ENCODE measurements around the gene FCF1. TPM values are rescaled to one million over a fixed set of nuclear protein-coding genes. Genes with fewer than 3 reads are reported as not detected.

The FCF1 gene
- total and polyA plus RNA-seq, 4 donors = 7.6 to 41.2 (median 38.6) TPM

GRCh38 chr14:74710480-74710879, 2.5 kb upstream of the FCF1 start:
- no peak for TF ChIP-seq CTCF (IDR thresholded peaks at IDR 0.05; ENCODE audit: control extremely low read depth, extremely low read depth)
- Histone ChIP-seq H3K4me1 (ENCODE audit: control insufficient read depth in 5 of 5, insufficient read depth in 5 of 5, low read length in 5 of 5) (peaks cover 0 to 17% (median 5%) of the 10 kb centered on the region in 5 donors), H3K36me3 (ENCODE audit: control insufficient read depth in 4 of 4, insufficient read depth in 4 of 4, low read length in 4 of 4) (peaks cover 0 to 3% (median under 1%) of the 10 kb centered on the region in 4 donors), H3K27me3 (ENCODE audit: control insufficient read depth in 3 of 3, insufficient read depth in 3 of 3, low read length in 2 of 3) (no peaks in the 10 kb centered on the region), H3K9me3 (ENCODE audit: control insufficient read depth in 4 of 4, insufficient read depth in 3 of 4, low read length in 3 of 4) (no peaks in the 10 kb centered on the region), H3K4me3 (no peak overlapping the region), H3K27ac (ENCODE audit: low read depth in 1 of 2, low read length in 1 of 2) (no peak overlapping the region), H3K9ac (ENCODE audit: insufficient read depth in 1 of 2, low read length in 2 of 2) (no peak overlapping the region)
- ATAC-seq (ENCODE audit: insufficient read depth, low FRiP score) (no peak), DNase-seq (no peak)
- WGBS, 2 donors = 84 to 98% methylated on average over 1 of the region's 1 CpG

- Histone ChIP-seq H3K27ac (ENCODE audit: low read depth in 1 of 2, low read length in 1 of 2) (no peak overlapping the region), H3K27me3 (ENCODE audit: control insufficient read depth in 3 of 3, insufficient read depth in 3 of 3, low read length in 2 of 3) (no peaks in the 10 kb centered on the region), H3K9ac (ENCODE audit: insufficient read depth in 1 of 2, low read length in 2 of 2) (no peak overlapping the region), H3K36me3 (ENCODE audit: control insufficient read depth in 4 of 4, insufficient read depth in 4 of 4, low read length in 4 of 4) (peaks cover 0 to 6% (median under 1%) of the 10 kb centered on the region in 4 donors), H3K4me3 (no peak overlapping the region), H3K4me1 (ENCODE audit: control insufficient read depth in 5 of 5, insufficient read depth in 5 of 5, low read length in 5 of 5) (peaks cover 0 to 17% (median 5%) of the 10 kb centered on the region in 5 donors), H3K9me3 (ENCODE audit: control insufficient read depth in 4 of 4, insufficient read depth in 3 of 4, low read length in 3 of 4) (no peaks in the 10 kb centered on the region)
- no peak for ATAC-seq (ENCODE audit: insufficient read depth, low FRiP score)
- TF ChIP-seq CTCF (IDR thresholded peaks at IDR 0.05; ENCODE audit: control extremely low read depth, extremely low read depth) = no peak
- DNase-seq = no peak
- WGBS, 2 donors = 79 to 86% methylated on average over 5 of the region's 5 CpGs
Observed at GRCh38 chr14:74711651-74712050, 1.3 kb upstream of the FCF1 start.

- peaks cover 0 to 17% (median 5%) of the 10 kb centered on the region in 5 donors for H3K4me1 ChIP-seq (ENCODE audit: control insufficient read depth in 5 of 5, insufficient read depth in 5 of 5, low read length in 5 of 5)
- no peaks in the 10 kb centered on the region for H3K27me3 ChIP-seq (ENCODE audit: control insufficient read depth in 3 of 3, insufficient read depth in 3 of 3, low read length in 2 of 3)
- ATAC-seq (ENCODE audit: insufficient read depth, low FRiP score) (no peak), DNase-seq (no peak)
- no peak for TF ChIP-seq CTCF (IDR thresholded peaks at IDR 0.05; ENCODE audit: control extremely low read depth, extremely low read depth)
- peaks cover 7 to 12% (median 10%) of the 10 kb centered on the region in 4 donors for H3K36me3 ChIP-seq (ENCODE audit: control insufficient read depth in 4 of 4, insufficient read depth in 4 of 4, low read length in 4 of 4)
- peak overlapping the region; percentile 83 to 94 for H3K9ac ChIP-seq (ENCODE audit: insufficient read depth in 1 of 2, low read length in 2 of 2)
- peak overlapping the region; percentile 76 to 93 for H3K27ac ChIP-seq (ENCODE audit: low read depth in 1 of 2, low read length in 1 of 2)
- no peaks in the 10 kb centered on the region for H3K9me3 ChIP-seq (ENCODE audit: control insufficient read depth in 4 of 4, insufficient read depth in 3 of 4, low read length in 3 of 4)
- H3K4me3 ChIP-seq = peak overlapping the region; percentile 94
- WGBS, 2 donors = 11 to 14% methylated on average over 6 of the region's 6 CpGs
Observed at GRCh38 chr14:74713395-74713735, 421 bp downstream of the FCF1 start.

- no peak overlapping the region for H3K9ac ChIP-seq (ENCODE audit: insufficient read depth in 1 of 2, low read length in 2 of 2)
- no peak overlapping the region for H3K4me3 ChIP-seq
- H3K36me3 ChIP-seq (ENCODE audit: control insufficient read depth in 4 of 4, insufficient read depth in 4 of 4, low read length in 4 of 4) = peaks cover 15 to 20% (median 18%) of the 10 kb centered on the region in 4 donors
- H3K27me3 ChIP-seq (ENCODE audit: control insufficient read depth in 3 of 3, insufficient read depth in 3 of 3, low read length in 2 of 3) = no peaks in the 10 kb centered on the region
- ATAC-seq (ENCODE audit: insufficient read depth, low FRiP score) (no peak), DNase-seq (no peak)
- no peaks in the 10 kb centered on the region for H3K4me1 ChIP-seq (ENCODE audit: control insufficient read depth in 5 of 5, insufficient read depth in 5 of 5, low read length in 5 of 5)
- H3K9me3 ChIP-seq (ENCODE audit: control insufficient read depth in 4 of 4, insufficient read depth in 3 of 4, low read length in 3 of 4) = no peaks in the 10 kb centered on the region
- no peak for TF ChIP-seq CTCF (IDR thresholded peaks at IDR 0.05; ENCODE audit: control extremely low read depth, extremely low read depth)
- no peak overlapping the region for H3K27ac ChIP-seq (ENCODE audit: low read depth in 1 of 2, low read length in 1 of 2)
Observed at GRCh38 chr14:74720526-74720925, 7.6 kb downstream of the FCF1 start.
